PC-3 (cell line): ENCODE results near the gene KAT2A.

Source experiments
- CTCF ChIP-seq: fragments of 300-600 bp; sonication (generic); conservative IDR thresholded peaks from 2 replicates; pipeline ENCODE4 v1.5.1; 2017; ENCODE audit warnings: antibody characterized with exemption, low read depth, mild to moderate bottlenecking, low read length
- EZH2 ChIP-seq: fragments of 300-600 bp; sonication (generic); IDR thresholded peaks from one replicate; pipeline ENCODE4 v1.6.1; 2017; ENCODE audit warnings: antibody characterized with exemption, mild to moderate bottlenecking, low read length; ENCODE audit not compliant: unreplicated experiment
- EZH2phosphoT487 ChIP-seq: fragments of 300-600 bp; sonication (generic); IDR thresholded peaks from 2 replicates; pipeline ENCODE4 v1.6.1; 2018; ENCODE audit warnings: mild to moderate bottlenecking, antibody characterized with exemption, low read length, borderline replicate concordance

- no peak for TF ChIP-seq CTCF
- no peak for TF ChIP-seq EZH2
- TF ChIP-seq EZH2phosphoT487: no peak
Observed at GRCh38 chr17:42163113-42163512, 41.9 kb upstream of the KAT2A start.
